ENCODE results near the gene CACNA1G. TPM values are rescaled to one million over a fixed set of nuclear protein-coding genes. Genes with fewer than 3 reads are reported as not detected.

Gene CACNA1G
- total RNA-seq, 1 donor from 2014 or later, result 0.21 TPM

DNA sequence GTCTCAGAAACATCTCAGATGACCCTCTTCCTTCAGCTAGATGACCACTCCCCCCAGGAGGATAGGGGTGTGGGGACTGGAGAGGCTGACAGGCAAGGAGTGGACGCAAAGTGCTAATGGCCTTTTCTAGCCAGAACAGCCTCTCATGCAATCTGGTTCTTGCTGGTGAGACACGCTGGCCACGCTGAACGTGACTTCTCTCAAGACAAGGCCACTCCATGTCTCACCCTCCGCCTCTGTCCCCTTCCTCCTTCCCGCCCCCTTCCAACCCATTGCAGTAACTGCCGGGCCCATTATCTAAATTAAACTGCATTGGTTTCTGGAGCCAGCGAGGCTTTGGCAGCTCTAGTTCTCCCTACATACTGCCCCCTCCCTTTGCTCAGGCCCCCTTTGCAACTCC lies 9.5 kb downstream of the CACNA1G start:
- DNase-seq (no peak), ATAC-seq (no peak)
- no peak for TF ChIP-seq CTCF (IDR thresholded peaks at IDR 0.05)
- Histone ChIP-seq H3K9me3 (no peaks in the 10 kb centered on the region), H3K4me1 (no peaks in the 10 kb centered on the region), H3K36me3 (no peaks in the 10 kb centered on the region), H3K27me3 (ENCODE audit: low read depth) (peaks cover 16% of the 10 kb centered on the region), H3K4me3 (no peak overlapping the region), H3K27ac (no peak overlapping the region)
- intact Hi-C loops (cut with DNase I), result no loop called here

DNA sequence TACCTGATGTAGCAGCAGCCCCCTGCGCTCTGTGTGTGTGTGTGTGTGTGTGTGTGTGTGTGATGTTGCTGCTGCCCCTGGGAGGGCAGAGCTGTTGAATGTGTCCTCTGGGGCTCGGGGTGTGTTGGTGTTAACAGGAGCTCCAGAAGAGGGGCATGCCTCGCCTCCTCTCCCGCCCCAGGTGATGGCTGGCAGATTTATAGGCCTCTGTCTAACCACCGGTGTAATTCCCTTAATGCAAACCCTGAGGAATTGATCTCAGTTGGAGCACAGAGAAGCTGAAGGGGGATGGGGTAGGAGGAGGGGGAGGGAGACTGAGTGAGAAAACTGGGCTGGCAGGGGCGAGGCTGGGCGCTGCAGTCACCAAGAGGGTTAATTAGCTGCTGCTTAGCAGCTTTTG lies 10.0 kb downstream of the CACNA1G start:
- TF ChIP-seq CTCF (IDR thresholded peaks at IDR 0.05), result no peak
- Histone ChIP-seq H3K4me1 (no peaks in the 10 kb centered on the region), H3K27me3 (ENCODE audit: low read depth) (peaks cover 13% of the 10 kb centered on the region), H3K9me3 (no peaks in the 10 kb centered on the region), H3K36me3 (no peaks in the 10 kb centered on the region), H3K27ac (no peak overlapping the region), H3K4me3 (no peak overlapping the region)
- DNase-seq (no peak), ATAC-seq (no peak)
- intact Hi-C loops (cut with DNase I), result no loop called here

DNA sequence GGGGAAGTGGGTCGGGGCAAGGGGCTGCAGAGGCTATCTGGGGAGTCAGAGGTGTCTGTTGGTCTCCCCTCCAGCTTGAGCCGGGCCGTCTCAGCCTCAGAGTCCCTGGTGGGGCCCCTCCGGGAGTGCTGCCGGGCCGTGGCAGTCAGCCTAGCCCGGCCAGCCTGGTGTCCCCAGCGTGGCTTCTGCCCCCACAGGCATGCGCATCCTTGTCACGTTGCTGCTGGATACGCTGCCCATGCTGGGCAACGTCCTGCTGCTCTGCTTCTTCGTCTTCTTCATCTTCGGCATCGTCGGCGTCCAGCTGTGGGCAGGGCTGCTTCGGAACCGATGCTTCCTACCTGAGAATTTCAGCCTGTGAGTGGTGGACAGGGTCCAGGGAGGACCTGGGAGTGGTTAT lies 11.2 kb downstream of the CACNA1G start:
- H3K27me3 ChIP-seq (ENCODE audit: low read depth), result peaks cover 3% of the 10 kb centered on the region
- intact Hi-C loops (cut with DNase I), result no loop called here

GRCh38 chr17:50572541-50572940 lies 12.0 kb downstream of the CACNA1G start:
- ATAC-seq, result no peak

More for the DNA sequence above, 11.2 kb downstream of the CACNA1G start:
- Histone ChIP-seq H3K36me3 (no peaks in the 10 kb centered on the region), H3K9me3 (no peaks in the 10 kb centered on the region), H3K4me1 (no peaks in the 10 kb centered on the region), H3K4me3 (no peak overlapping the region), H3K27ac (no peak overlapping the region)
- ATAC-seq (no peak), DNase-seq (no peak)
- TF ChIP-seq CTCF (IDR thresholded peaks at IDR 0.05), result no peak

GRCh38 chr17:50573866-50574611 lies 13.5 kb downstream of the CACNA1G start:
- Histone ChIP-seq H3K4me3 (no peak overlapping the region), H3K27ac (no peak overlapping the region), H3K27me3 (ENCODE audit: low read depth) (peaks cover 6% of the 10 kb centered on the region), H3K4me1 (no peaks in the 10 kb centered on the region), H3K9me3 (no peaks in the 10 kb centered on the region), H3K36me3 (no peaks in the 10 kb centered on the region)
- intact Hi-C loops (cut with DNase I), result no loop called here
- ATAC-seq (no peak), DNase-seq (no peak)
- no peak for TF ChIP-seq CTCF (IDR thresholded peaks at IDR 0.05)

More at GRCh38 chr17:50572541-50572940, 12.0 kb downstream of the CACNA1G start:
- H3K9me3 ChIP-seq, result no peaks in the 10 kb centered on the region
- H3K4me3 ChIP-seq, result no peak overlapping the region
- no peaks in the 10 kb centered on the region for H3K36me3 ChIP-seq
- H3K27me3 ChIP-seq (ENCODE audit: low read depth), result peaks cover 2% of the 10 kb centered on the region
- H3K4me1 ChIP-seq, result no peaks in the 10 kb centered on the region
- H3K27ac ChIP-seq, result no peak overlapping the region
- intact Hi-C loops (cut with DNase I), result no loop called here
- DNase-seq, result no peak
- TF ChIP-seq CTCF (IDR thresholded peaks at IDR 0.05), result no peak
